HL-60 (cell line): ENCODE data around the gene RHBDL3.

Source experiments
- DNase-seq, 2 experiments: peaks; one replicate each; pipeline ENCODE4 v3.0.0-alpha.2; 2010 to 2020; ENCODE audit warnings: low read depth in 1 of 2, low spot score in 1 of 2
- H3K27ac ChIP-seq: fragments of 250-450 bp; sonication (Bioruptor Pico); replicated peaks from 2 replicates; pipeline ENCODE4 v1.5.1; 2020; ENCODE audit warnings: mild to moderate bottlenecking, moderate library complexity
- H3K27me3 ChIP-seq: fragments of 250-450 bp; sonication (Bioruptor Pico); 2 replicates; pipeline ENCODE4 v1.5.1; 2021; ENCODE audit warnings: mild to moderate bottlenecking, moderate library complexity; ENCODE audit not compliant: insufficient read depth, poor library complexity, severe bottlenecking
- H3K4me3 ChIP-seq: replicated peaks from 2 replicates; pipeline ENCODE4 v1.5.1; 2011; ENCODE audit warnings: mild to moderate bottlenecking, control low read depth, low read length; ENCODE audit not compliant: insufficient read depth
- CTCF ChIP-seq: IDR thresholded peaks from one replicate; pipeline ENCODE4 v1.5.1; 2011; ENCODE audit warnings: low read length, control low read depth, inconsistent platforms; ENCODE audit not compliant: insufficient read depth
- GABPA ChIP-seq: IDR thresholded peaks from 2 replicates; pipeline ENCODE4 v1.6.1; 2012; ENCODE audit warnings: low read depth
- POLR2AphosphoS5 ChIP-seq: IDR thresholded peaks from 2 replicates; pipeline ENCODE4 v1.6.1; 2012; ENCODE audit warnings: low read depth
- REST ChIP-seq: IDR thresholded peaks from 2 replicates; pipeline ENCODE4 v1.6.1; 2012; ENCODE audit warnings: low read depth; ENCODE audit not compliant: insufficient replicate concordance
- SPI1 ChIP-seq: IDR thresholded peaks from 2 replicates; pipeline ENCODE4 v1.6.1; 2012; ENCODE audit warnings: low read depth, mild to moderate bottlenecking, borderline replicate concordance

The RHBDL3 gene

DNA sequence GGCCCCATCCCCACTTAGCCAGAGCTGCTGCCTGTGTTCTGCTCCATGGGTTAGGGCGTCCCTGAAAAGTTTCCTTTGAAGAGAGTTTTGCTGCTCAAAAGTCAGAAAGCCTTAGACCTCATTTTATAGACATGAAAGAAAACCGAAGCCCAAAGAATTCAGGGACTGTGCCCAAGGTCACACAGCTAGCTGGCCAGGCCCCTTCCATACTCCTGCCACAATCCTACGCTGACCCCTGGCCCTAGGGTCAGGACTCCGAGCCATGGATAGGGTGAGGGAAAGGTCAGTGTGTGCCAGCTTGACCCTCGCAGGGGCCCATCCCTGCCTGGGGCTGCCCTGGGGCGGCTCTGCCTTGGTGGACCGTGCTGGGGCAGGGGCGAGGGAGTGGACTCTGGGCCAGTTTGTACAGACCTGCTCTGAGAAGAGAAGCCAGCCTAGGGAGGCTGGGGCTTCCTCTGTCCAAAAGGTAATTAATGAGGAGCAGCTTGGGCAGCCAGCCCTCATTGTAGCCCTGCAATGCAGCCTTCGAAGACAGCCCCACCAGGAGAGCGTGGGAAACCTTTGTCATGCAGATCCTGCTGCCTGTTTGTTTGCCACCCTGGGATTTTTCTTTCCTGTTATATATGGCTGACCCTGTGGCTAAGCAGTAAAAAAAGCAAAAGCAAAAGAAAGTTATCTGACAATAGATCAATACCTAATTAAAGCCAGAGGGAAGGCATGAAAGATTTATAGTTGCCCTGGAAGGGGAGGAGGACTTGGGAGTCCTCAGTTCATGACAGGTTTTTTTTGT, 37.4 kb downstream of the RHBDL3 start:
- DNase-seq, result no peak
- no peak for TF ChIP-seq CTCF
- TF ChIP-seq SPI1, result no peak
- TF ChIP-seq REST, result no peak
- no peak for TF ChIP-seq GABPA
- TF ChIP-seq POLR2AphosphoS5, result no peak
- no peak overlapping the region for H3K27ac ChIP-seq
- H3K4me3 ChIP-seq, result no peak overlapping the region
- peaks cover 3% of the 10 kb centered on the region for H3K27me3 ChIP-seq

DNA sequence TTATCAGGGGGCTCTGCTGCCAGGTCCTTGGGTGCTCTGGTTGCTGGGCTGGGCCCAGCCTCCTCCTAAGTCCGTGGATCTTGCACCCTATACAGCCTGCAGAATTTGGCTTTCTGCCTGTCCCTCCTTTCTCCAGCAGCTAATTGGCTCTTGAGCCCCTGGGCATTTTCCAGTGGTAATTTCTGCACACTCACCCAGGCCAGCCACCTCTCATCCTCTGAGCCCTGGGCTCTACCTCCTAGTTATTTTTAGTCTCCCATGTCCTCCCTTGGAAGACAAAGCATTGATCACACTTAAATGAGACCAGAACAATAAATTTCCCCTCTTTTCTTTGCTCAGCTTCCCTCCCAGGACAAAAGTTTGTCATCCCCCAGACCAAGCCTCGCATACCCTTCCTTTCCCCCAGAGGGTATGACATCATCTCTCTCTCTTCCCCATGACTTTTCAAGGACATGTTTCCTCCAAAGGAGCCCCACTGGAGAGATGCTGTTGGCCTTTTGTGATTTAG, 38.2 kb downstream of the RHBDL3 start:
- no peak overlapping the region for H3K27ac ChIP-seq
- peaks cover 3% of the 10 kb centered on the region for H3K27me3 ChIP-seq
- TF ChIP-seq POLR2AphosphoS5, result no peak
- no peak for TF ChIP-seq REST
- TF ChIP-seq CTCF, result no peak
- no peak for TF ChIP-seq SPI1
- no peak for DNase-seq
- no peak overlapping the region for H3K4me3 ChIP-seq

GRCh38 chr17:32305049-32305448, 39.4 kb downstream of the RHBDL3 start:
- TF ChIP-seq POLR2AphosphoS5 (no peak), SPI1 (no peak), CTCF (no peak), GABPA (no peak), REST (no peak)
- DNase-seq, result no peak
- H3K4me3 ChIP-seq, result no peak overlapping the region
- peaks cover 3% of the 10 kb centered on the region for H3K27me3 ChIP-seq
- no peak overlapping the region for H3K27ac ChIP-seq
